DND-41 (cell line): ENCODE measurements around the gene FHOD1.

Experiments used
- ATAC-seq: fragments of 200-7000 bp; cut with Tn5 transposase; 3 replicates; pipeline ENCODE4 v1.9.1; 2021; ENCODE audit warnings: low read depth; ENCODE audit not compliant: insufficient read depth
- DNase-seq: peaks from one replicate; pipeline ENCODE4 v3.0.0-alpha.2; 2020
- H2AFZ ChIP-seq: 2 replicates; pipeline ENCODE4 v1.6.0; 2012; ENCODE audit warnings: low read depth, low read length
- H3K27ac ChIP-seq: 2 replicates; pipeline ENCODE4 v1.5.1; 2012; ENCODE audit warnings: low read length, inconsistent platforms
- H3K27me3 ChIP-seq: fragments of 200-600 bp; sonication (generic); 2 replicates; pipeline ENCODE4 v1.6.0; 2012; ENCODE audit warnings: low read length, mild to moderate bottlenecking, inconsistent platforms; ENCODE audit not compliant: insufficient read depth, poor library complexity
- H3K36me3 ChIP-seq: 2 replicates; pipeline ENCODE4 v1.5.1; 2012; ENCODE audit warnings: low read length, inconsistent platforms; ENCODE audit not compliant: insufficient read depth
- H3K4me1 ChIP-seq: 2 replicates; pipeline ENCODE4 v1.5.1; 2012; ENCODE audit warnings: mild to moderate bottlenecking, low read length; ENCODE audit not compliant: insufficient read depth
- H3K4me2 ChIP-seq: 2 replicates; pipeline ENCODE4 v1.6.0; 2012; ENCODE audit warnings: mild to moderate bottlenecking, moderate library complexity, low read length, inconsistent platforms; ENCODE audit not compliant: insufficient read depth
- H3K4me3 ChIP-seq, 2 experiments: fragments of 200-600 bp in 1 of 2; shearing (Covaris generic) in 1 of 2; 2 replicates each; pipeline ENCODE4 v1.5.1; 2012 to 2016; ENCODE audit warnings: inconsistent platforms in 2 of 2, low read length in 2 of 2, mild to moderate bottlenecking in 2 of 2, low read depth in 1 of 2, moderate library complexity in 1 of 2
- H3K79me2 ChIP-seq: 2 replicates; pipeline ENCODE4 v1.6.0; 2012; ENCODE audit warnings: low read length, inconsistent platforms; ENCODE audit not compliant: insufficient read depth
- H3K9ac ChIP-seq: 2 replicates; pipeline ENCODE4 v1.6.0; 2012; ENCODE audit warnings: low read depth, mild to moderate bottlenecking, inconsistent platforms, low read length, moderate library complexity
- H3K9me3 ChIP-seq: 2 replicates; pipeline ENCODE4 v1.5.1; 2012; ENCODE audit warnings: low read length, moderate library complexity, mild to moderate bottlenecking, inconsistent platforms; ENCODE audit not compliant: insufficient read depth, severe bottlenecking
- H4K20me1 ChIP-seq: 2 replicates; pipeline ENCODE4 v1.6.0; 2012; ENCODE audit warnings: low read length; ENCODE audit not compliant: insufficient read depth
- EZH2 ChIP-seq: IDR thresholded peaks from 3 replicates; pipeline ENCODE4 v1.6.1; 2012; ENCODE audit warnings: borderline replicate concordance, low read depth, mild to moderate bottlenecking, moderate library complexity, low read length, inconsistent platforms; ENCODE audit not compliant: severe bottlenecking
- TF ChIP-seq, protein P1 (sequence below): IDR thresholded peaks from 2 replicates; pipeline ENCODE4 v1.5.1; 2012; ENCODE audit warnings: borderline replicate concordance, low read length, moderate library complexity, mild to moderate bottlenecking; ENCODE audit not compliant: poor library complexity, severe bottlenecking; ENCODE audit errors: extremely low read depth

FHOD1 gene

DNA sequence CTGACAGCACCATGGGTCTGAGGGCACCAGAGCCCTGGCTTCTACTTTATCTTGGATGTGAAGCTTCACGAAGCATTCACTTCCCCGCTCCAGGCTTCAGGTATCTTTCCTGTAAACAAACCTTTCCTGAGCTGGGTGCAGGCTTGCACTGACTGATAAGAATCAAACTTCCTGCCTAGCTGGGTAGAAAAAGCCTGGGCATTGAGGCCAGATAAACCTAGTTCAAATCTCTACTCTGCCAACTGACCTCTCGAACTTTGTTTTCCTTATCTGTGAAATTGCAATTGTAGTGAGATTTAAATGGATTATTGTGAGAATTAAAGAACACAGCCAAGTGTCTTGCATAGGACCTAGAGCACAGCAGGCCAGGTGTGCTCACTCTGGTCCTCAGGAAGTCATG is 23.3 kb downstream of the FHOD1 start:
- TF ChIP-seq, protein P1, sequence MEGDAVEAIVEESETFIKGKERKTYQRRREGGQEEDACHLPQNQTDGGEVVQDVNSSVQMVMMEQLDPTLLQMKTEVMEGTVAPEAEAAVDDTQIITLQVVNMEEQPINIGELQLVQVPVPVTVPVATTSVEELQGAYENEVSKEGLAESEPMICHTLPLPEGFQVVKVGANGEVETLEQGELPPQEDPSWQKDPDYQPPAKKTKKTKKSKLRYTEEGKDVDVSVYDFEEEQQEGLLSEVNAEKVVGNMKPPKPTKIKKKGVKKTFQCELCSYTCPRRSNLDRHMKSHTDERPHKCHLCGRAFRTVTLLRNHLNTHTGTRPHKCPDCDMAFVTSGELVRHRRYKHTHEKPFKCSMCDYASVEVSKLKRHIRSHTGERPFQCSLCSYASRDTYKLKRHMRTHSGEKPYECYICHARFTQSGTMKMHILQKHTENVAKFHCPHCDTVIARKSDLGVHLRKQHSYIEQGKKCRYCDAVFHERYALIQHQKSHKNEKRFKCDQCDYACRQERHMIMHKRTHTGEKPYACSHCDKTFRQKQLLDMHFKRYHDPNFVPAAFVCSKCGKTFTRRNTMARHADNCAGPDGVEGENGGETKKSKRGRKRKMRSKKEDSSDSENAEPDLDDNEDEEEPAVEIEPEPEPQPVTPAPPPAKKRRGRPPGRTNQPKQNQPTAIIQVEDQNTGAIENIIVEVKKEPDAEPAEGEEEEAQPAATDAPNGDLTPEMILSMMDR: no peak
- no peak for TF ChIP-seq EZH2

GRCh38 chr16:67216612-67217490 is 30.4 kb downstream of the FHOD1 start:
- DNase-seq: no peak
- H3K4me2 ChIP-seq: no peak overlapping the region
- H3K9ac ChIP-seq: no peak overlapping the region
- H3K27me3 ChIP-seq: no peaks in the 10 kb centered on the region
- no peaks in the 10 kb centered on the region for H4K20me1 ChIP-seq
- TF ChIP-seq, protein P1: no peak
- TF ChIP-seq EZH2: no peak
- no peak overlapping the region for H3K4me3 ChIP-seq
- ATAC-seq: no peak
- no peaks in the 10 kb centered on the region for H3K9me3 ChIP-seq
- no peak overlapping the region for H2AFZ ChIP-seq
- H3K79me2 ChIP-seq: no peaks in the 10 kb centered on the region
- H3K27ac ChIP-seq: no peak overlapping the region
- H3K36me3 ChIP-seq: no peaks in the 10 kb centered on the region
- H3K4me1 ChIP-seq: no peaks in the 10 kb centered on the region

More for the DNA sequence above, 23.3 kb downstream of the FHOD1 start:
- no peak overlapping the region for H3K4me3 ChIP-seq
- H3K79me2 ChIP-seq: peaks cover 28% of the 10 kb centered on the region
- H2AFZ ChIP-seq: no peak overlapping the region
- DNase-seq: no peak
- no peak overlapping the region for H3K27ac ChIP-seq
- H3K36me3 ChIP-seq: peaks cover 18% of the 10 kb centered on the region
- H3K4me1 ChIP-seq: peaks cover 33% of the 10 kb centered on the region
- no peaks in the 10 kb centered on the region for H3K27me3 ChIP-seq
- no peak overlapping the region for H3K9ac ChIP-seq
- no peak for ATAC-seq
- H3K4me2 ChIP-seq: no peak overlapping the region
- 0 out of 2 replicates have a peak, but pooled peaks cover 11% of the 10 kb centered on the region for H4K20me1 ChIP-seq
- no peaks in the 10 kb centered on the region for H3K9me3 ChIP-seq

DNA sequence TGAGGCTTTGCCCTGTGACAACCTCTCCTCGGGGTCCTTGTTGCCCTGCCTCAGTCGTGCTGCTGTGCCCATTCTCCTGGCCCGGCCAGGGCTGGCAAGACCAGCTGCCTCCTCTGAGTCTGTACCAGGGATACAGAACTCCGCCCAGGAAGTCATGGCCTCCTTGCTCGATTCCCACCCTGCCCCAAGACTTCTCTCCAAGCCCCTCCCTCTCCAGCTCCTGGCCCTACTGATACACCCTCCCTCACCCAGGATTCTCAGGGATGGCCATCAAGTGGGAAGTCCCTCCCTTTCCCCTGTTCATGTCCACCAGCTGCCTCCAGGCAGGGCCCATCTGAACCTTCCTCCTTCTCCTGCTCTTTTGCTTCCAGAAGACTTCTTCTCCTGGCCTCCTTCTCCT is 31.6 kb downstream of the FHOD1 start:
- DNase-seq (no peak), ATAC-seq (no peak)
- H3K79me2 ChIP-seq: no peaks in the 10 kb centered on the region
- no peaks in the 10 kb centered on the region for H4K20me1 ChIP-seq
- H3K36me3 ChIP-seq: no peaks in the 10 kb centered on the region; the same call in 1 of the 2 replicates
- H3K27me3 ChIP-seq: no peaks in the 10 kb centered on the region
- no peak overlapping the region for H3K4me2 ChIP-seq
- H3K9me3 ChIP-seq: no peaks in the 10 kb centered on the region
- H3K9ac ChIP-seq: no peak overlapping the region
- no peak overlapping the region for H3K27ac ChIP-seq
- TF ChIP-seq EZH2: no peak
- TF ChIP-seq, protein P1: no peak
- H3K4me1 ChIP-seq: no peaks in the 10 kb centered on the region
- H2AFZ ChIP-seq: no peak overlapping the region
- H3K4me3 ChIP-seq: no peak overlapping the region
